HCT116 (cell line): ENCODE measurements around the gene SLTM.

Source experiments
- CBX3 ChIP-seq: IDR thresholded peaks from 2 replicates; pipeline ENCODE4 v1.6.1; 2012; ENCODE audit warnings: low read depth
- CEBPB ChIP-seq: IDR thresholded peaks from 2 replicates; pipeline ENCODE4 v1.6.1; 2012; ENCODE audit warnings: low read depth
- ELF1 ChIP-seq: IDR thresholded peaks from 2 replicates; pipeline ENCODE4 v1.6.1; 2012; ENCODE audit warnings: low read depth, borderline replicate concordance
- EZH2 ChIP-seq: fragments of 200-600 bp; sonication (generic); IDR thresholded peaks from 2 replicates; pipeline ENCODE4 v1.6.1; 2017; ENCODE audit warnings: antibody characterized with exemption, mixed run types
- EZH2phosphoT487 ChIP-seq: fragments of 200-600 bp; IDR thresholded peaks from 2 replicates; pipeline ENCODE4 v1.6.1; 2018; ENCODE audit warnings: antibody characterized with exemption, borderline replicate concordance
- POLR2A ChIP-seq: IDR thresholded peaks from 2 replicates; pipeline ENCODE4 v1.7.0; 2011; ENCODE audit warnings: borderline replicate concordance; ENCODE audit not compliant: insufficient read depth, insufficient read length; ENCODE audit errors: extremely low read depth
- POLR2AphosphoS5 ChIP-seq: IDR thresholded peaks from 2 replicates; pipeline ENCODE4 v1.6.1; 2011; ENCODE audit warnings: mild to moderate bottlenecking, low read depth, low read length, moderate library complexity
- TCF7L2 ChIP-seq: IDR thresholded peaks from 2 replicates; pipeline ENCODE4 v1.7.0; 2011; ENCODE audit warnings: borderline replicate concordance, inconsistent platforms; ENCODE audit not compliant: insufficient read depth, insufficient read length; ENCODE audit errors: extremely low read depth
- ZFX ChIP-seq: fragments of 450-650 bp; IDR thresholded peaks from 2 replicates; pipeline ENCODE4 v1.6.1; 2017
- ZNF274 ChIP-seq: fragments of 200-500 bp; sonication (Bioruptor generic); IDR thresholded peaks from 2 replicates; pipeline ENCODE4 v1.6.1; 2014; ENCODE audit warnings: mild to moderate bottlenecking, low read depth, low read length, inconsistent platforms
- TF ChIP-seq, protein P1 (sequence below), 3 experiments: fragments of 200-600 bp in 1 of 3; sonication (generic) in 1 of 3; IDR thresholded peaks in 2 of 3; conservative IDR thresholded peaks in 1 of 3; 2 replicates each; pipeline ENCODE4 v1.5.1; 2012 to 2017; ENCODE audit warnings: low read depth in 2 of 3, low read length in 2 of 3, antibody characterized with exemption in 1 of 3, borderline replicate concordance in 1 of 3, control low read depth in 1 of 3, mild to moderate bottlenecking in 1 of 3, mixed read lengths in 1 of 3, mixed run types in 1 of 3, moderate library complexity in 1 of 3; ENCODE audit not compliant: insufficient read depth in 1 of 3
- TF ChIP-seq, protein P2 (sequence below): IDR thresholded peaks from 2 replicates; pipeline ENCODE4 v1.6.1; 2012; ENCODE audit warnings: low read depth

DNA sequence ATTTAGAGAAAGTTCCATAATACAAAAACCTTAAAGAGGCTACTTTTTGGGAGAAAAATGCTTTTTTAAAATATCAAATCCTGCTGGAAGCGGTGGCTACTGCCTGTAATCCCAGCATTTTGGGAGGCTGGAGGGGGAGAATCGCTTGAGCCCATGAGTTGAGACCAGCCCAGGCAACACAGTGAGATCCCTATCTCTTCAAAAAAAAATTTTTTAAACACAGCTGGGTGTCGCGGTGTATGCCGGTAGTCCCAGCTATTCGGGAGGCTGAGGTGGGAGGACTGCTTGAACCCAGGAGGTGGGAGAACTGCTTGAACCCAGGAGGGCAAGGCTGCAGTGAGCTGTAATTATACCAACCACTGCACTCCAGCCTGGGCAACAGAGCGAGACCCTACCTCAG is 14.2 kb downstream of the SLTM start:
- TF ChIP-seq, protein P1, sequence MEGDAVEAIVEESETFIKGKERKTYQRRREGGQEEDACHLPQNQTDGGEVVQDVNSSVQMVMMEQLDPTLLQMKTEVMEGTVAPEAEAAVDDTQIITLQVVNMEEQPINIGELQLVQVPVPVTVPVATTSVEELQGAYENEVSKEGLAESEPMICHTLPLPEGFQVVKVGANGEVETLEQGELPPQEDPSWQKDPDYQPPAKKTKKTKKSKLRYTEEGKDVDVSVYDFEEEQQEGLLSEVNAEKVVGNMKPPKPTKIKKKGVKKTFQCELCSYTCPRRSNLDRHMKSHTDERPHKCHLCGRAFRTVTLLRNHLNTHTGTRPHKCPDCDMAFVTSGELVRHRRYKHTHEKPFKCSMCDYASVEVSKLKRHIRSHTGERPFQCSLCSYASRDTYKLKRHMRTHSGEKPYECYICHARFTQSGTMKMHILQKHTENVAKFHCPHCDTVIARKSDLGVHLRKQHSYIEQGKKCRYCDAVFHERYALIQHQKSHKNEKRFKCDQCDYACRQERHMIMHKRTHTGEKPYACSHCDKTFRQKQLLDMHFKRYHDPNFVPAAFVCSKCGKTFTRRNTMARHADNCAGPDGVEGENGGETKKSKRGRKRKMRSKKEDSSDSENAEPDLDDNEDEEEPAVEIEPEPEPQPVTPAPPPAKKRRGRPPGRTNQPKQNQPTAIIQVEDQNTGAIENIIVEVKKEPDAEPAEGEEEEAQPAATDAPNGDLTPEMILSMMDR (IDR thresholded peaks at IDR 0.05 in 2 of 3, conservative IDR thresholded peaks at IDR 0.05 in 1 of 3; ENCODE audit: borderline replicate concordance in 1 of 3, insufficient read depth in 1 of 3, low read depth in 2 of 3, low read length in 2 of 3) = no peak
- TF ChIP-seq CBX3 (no peak), ZNF274 (no peak), ZFX (no peak), EZH2phosphoT487 (no peak), POLR2AphosphoS5 (no peak), EZH2 (no peak), POLR2A (no peak), CEBPB (no peak), ELF1 (no peak), TCF7L2 (no peak)
- TF ChIP-seq, protein P2, sequence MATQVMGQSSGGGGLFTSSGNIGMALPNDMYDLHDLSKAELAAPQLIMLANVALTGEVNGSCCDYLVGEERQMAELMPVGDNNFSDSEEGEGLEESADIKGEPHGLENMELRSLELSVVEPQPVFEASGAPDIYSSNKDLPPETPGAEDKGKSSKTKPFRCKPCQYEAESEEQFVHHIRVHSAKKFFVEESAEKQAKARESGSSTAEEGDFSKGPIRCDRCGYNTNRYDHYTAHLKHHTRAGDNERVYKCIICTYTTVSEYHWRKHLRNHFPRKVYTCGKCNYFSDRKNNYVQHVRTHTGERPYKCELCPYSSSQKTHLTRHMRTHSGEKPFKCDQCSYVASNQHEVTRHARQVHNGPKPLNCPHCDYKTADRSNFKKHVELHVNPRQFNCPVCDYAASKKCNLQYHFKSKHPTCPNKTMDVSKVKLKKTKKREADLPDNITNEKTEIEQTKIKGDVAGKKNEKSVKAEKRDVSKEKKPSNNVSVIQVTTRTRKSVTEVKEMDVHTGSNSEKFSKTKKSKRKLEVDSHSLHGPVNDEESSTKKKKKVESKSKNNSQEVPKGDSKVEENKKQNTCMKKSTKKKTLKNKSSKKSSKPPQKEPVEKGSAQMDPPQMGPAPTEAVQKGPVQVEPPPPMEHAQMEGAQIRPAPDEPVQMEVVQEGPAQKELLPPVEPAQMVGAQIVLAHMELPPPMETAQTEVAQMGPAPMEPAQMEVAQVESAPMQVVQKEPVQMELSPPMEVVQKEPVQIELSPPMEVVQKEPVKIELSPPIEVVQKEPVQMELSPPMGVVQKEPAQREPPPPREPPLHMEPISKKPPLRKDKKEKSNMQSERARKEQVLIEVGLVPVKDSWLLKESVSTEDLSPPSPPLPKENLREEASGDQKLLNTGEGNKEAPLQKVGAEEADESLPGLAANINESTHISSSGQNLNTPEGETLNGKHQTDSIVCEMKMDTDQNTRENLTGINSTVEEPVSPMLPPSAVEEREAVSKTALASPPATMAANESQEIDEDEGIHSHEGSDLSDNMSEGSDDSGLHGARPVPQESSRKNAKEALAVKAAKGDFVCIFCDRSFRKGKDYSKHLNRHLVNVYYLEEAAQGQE = no peak
